NCI-H2196 (cell line): ENCODE data around the gene PRKCZ.
A peak's percentile ranks its signal among the peaks of the same experiment; 100 is the strongest.

Source experiments
- DNase-seq: peaks from one replicate; lab custom pipeline; 2025; ENCODE audit not compliant: unreplicated experiment; lab: John Stamatoyannopoulos, UW

The PRKCZ gene

GRCh38 chr1:2024887-2025286 is 25.3 kb upstream of the PRKCZ start:
- DNase-seq: no peak

- DNase-seq: no peak
These were observed 24.7 kb upstream of the PRKCZ start for GRCh38 chr1:2025491-2025981.

GRCh38 chr1:2027961-2028583 is 22.1 kb upstream of the PRKCZ start:
- DNase-seq: no peak

DNA sequence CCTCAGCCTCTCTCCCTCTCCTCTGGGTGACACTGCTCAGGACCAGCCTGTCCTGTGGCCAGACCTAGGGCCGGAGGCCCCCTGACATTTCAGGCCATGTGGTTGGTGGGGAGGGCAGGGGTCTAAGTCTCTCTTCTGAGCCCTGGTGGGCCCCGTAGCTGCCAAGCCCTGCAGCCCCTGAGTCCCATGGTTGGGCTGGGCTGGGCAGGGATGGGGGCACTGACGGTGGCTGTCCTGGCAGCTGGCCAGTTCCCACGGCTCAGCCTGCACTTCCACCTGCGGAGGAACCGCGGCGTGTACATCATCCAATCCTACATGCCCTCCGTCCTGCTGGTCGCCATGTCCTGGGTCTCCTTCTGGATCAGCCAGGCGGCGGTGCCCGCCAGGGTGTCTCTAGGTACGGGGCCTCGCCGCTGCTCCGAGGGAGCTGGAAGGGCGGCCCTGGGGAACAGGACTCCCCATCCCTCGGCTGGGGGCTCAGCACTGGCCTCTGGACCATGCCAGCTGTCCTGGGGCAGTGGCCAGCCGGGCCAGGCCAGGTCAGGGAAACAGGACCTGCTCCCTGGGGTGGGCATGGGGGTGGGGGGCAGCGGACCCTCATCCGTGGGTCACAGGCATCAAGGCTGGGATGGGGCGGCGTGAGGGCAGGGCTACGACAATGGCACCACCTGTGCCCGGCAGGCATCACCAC is 21.2 kb upstream of the PRKCZ start:
- DNase-seq: no peak

- DNase-seq: no peak
These were observed 20.6 kb upstream of the PRKCZ start for GRCh38 chr1:2029561-2029960.

DNA sequence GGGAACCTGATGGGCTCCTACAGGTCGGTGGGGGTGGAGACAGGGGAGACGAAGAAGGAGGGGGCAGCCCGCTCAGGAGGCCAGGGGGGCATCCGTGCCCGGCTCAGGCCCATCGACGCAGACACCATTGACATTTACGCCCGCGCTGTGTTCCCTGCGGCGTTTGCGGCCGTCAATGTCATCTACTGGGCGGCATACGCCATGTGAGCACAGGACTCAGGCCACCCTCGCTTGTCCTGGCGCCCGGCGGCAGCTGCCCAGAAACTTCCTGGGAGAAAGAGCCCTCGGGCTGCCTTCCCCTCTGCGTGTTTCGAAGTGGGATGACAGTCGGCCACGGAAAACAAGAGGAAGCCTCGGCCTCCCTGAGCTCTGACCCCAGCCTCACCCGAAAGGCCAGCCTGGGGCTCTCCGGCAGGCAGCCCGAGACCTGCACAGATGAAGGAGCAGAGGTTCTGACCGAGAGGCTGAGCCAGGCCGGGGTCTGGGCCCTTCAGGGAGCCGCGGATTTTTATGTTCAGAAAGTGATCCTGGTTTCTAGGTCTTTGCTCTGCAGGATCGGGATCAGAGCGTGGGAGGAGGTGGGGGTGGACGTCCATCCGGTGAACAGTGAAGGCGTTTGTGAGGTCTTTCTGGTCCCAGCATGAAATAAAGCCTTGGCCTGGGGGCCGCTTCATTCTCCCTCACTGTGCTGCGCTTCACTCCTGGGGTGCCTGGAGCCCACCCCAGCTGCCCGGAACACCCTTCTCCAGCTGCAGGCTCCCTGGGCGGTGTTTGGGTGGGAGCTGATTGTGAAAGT is 19.9 kb upstream of the PRKCZ start:
- DNase-seq: no peak

- DNase-seq: no peak
These were observed 18.4 kb upstream of the PRKCZ start for GRCh38 chr1:2031546-2032540.

DNA sequence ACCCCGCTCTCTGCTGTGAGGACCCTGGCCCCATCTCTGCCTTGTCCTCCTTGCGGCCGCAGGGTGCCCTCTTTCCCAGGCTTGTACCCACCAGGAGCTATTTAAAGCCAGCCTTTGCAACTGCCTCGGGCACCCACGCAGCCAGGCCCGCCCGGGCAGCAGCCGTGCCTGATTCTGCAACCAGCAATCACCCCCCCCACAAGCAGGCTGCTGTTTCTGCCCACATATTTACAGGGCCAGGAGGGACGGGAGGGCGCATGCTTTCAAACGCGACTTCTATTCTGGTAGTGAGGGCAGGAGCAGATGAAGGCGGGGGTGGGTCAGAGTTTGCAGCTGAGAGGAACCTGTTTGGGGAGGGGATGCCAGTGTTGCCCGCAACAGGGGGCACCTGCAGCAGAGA is 17.5 kb upstream of the PRKCZ start:
- DNase-seq: no peak

- no peak for DNase-seq
These were observed 17.0 kb upstream of the PRKCZ start for GRCh38 chr1:2033165-2033564.

- DNase-seq: no peak
These were observed 13.9 kb upstream of the PRKCZ start for GRCh38 chr1:2036287-2036686.

- DNase-seq: no peak
These were observed 12.8 kb upstream of the PRKCZ start for GRCh38 chr1:2037314-2037979.

GRCh38 chr1:2038229-2038628 is 12.0 kb upstream of the PRKCZ start:
- DNase-seq: no peak

GRCh38 chr1:2039251-2039650 is 11.0 kb upstream of the PRKCZ start:
- DNase-seq: no peak

DNA sequence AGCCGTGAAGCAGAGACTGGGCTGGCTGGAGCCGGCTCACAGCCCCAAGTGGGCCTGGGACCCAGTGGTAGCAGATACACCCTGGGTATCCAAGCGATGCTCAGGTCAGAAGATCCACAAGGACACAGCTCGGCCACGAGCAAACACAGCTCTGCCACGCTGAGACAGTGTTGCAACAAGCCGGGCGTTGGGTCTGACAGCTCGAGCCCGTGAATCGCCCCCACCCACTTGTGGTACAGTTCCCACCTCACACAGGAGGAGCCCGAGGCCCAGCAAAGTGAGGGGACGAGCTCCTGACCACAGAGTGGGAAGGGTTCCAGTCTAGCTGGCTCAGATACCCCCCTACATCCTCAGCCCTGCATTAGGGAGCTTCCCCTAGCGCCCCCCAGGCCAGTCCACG is 8.9 kb upstream of the PRKCZ start:
- no peak for DNase-seq

DNA sequence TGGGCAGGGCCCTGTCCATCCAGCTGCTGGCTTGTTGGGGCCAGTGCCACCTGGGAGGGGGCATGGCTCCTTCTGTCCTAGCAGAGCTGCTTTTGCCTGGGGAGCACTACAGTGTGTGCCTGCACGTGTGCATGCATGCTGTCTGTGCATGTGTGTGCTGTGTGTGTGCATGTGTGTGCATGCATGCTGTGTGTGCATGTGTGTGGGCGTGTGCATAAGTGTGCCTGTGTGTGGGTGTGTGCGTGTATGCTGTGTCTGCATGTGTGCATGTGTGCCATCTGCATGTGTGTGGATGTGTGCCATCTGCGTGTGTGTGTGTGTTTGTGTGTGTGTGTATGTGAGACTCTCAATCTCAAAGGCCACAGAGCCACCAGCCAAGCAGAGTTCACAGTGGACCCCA is 8.3 kb upstream of the PRKCZ start:
- DNase-seq: no peak

- DNase-seq: no peak
These were observed 7.1 kb upstream of the PRKCZ start for GRCh38 chr1:2042830-2043773.

GRCh38 chr1:2043886-2044285 is 6.3 kb upstream of the PRKCZ start:
- no peak for DNase-seq

- DNase-seq: peak; percentile 75
These were observed 5.5 kb upstream of the PRKCZ start for GRCh38 chr1:2044510-2045319.
